Kidney tubule cell (primary cell): ENCODE results near the gene PPP2R2D.
A peak's percentile ranks its signal among the peaks of the same experiment; 100 is the strongest.
"Not testable (repeated sequence)": the region's sequence is repeated elsewhere in the genome, so short reads cannot be mapped to it uniquely, and the experiment has no call there.

Experiments used
- DNase-seq: peaks from one replicate; pipeline ENCODE4 v3.0.0-alpha.2; 2018; ENCODE audit warnings: low spot score

Gene PPP2R2D

DNA sequence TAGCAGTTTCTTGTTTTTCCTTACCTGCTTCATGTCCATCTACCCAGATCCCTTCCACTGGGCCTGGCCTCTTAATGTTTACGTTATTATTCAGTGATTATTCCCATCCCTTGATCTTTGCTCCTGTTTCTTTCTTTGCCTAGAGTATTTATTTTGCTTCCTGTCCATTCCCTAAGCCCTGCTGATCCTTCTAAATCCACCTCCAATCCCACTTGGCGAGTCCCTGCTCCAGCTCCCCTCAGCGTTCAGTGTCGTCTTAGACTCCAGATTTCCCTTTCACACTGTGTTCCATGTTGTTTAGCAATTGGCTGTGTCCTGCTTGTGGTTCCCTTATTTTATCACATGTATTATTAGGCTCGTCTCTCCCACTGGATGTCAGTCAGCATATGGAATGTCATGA is 7.3 kb downstream of the PPP2R2D start:
- no peak for DNase-seq

DNA sequence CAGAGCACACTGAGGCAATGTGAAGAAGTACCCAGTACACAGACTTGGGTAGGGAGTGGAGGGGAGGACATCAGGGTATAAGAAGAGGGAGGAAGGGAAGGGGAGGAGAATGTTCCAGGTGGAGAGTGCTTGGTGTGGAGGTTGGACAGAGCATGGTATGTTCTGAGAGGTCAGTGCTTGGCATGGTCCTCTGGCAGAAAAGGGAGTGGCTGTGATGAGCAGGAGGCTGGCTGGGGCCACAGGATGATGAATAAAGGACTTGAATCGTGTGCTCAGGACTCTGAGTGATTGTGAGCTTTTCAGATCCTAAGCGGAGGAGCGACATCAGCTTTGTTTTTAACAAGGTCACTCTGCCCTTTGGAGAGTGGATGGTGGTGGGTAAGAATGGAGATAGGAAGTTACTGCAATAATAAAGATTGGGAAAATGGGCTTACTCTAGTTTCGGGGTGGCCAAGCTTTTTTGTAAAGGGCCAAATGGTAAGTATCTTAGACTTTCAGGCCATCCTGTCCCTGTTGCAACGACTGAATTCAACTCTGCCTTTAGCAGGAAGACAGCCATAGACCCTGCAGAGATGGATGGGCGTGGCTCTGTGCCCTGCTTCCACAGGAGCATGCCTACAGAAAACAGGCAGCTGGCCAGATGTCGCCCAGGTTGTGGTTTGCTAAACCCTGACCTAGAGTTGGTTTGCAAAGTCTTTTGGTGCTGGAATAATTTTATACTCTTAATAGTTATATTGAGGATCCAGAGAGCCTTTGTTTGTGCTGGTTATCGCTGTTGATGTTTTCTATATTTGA is 8.4 kb downstream of the PPP2R2D start:
- DNase-seq: no peak

DNA sequence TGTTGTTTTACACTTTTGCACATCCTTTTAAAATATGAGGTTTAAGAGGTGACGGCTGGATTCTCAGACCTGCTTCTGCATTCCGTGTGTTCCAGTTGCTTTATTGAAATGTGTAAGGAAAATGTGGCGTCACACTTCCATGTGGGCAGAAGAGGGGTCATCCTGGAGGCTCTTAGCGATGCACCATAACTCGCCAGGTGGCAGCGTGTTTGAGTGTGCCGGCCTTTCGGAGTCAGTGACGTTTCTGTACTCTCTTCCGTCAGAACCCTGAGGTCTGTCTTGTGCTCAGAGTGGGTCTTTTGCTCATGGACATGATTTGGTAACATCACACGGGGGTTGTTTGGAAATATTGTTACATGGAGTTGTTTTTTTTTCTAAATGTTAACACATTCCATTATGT is 9.1 kb downstream of the PPP2R2D start:
- DNase-seq: no peak

DNA sequence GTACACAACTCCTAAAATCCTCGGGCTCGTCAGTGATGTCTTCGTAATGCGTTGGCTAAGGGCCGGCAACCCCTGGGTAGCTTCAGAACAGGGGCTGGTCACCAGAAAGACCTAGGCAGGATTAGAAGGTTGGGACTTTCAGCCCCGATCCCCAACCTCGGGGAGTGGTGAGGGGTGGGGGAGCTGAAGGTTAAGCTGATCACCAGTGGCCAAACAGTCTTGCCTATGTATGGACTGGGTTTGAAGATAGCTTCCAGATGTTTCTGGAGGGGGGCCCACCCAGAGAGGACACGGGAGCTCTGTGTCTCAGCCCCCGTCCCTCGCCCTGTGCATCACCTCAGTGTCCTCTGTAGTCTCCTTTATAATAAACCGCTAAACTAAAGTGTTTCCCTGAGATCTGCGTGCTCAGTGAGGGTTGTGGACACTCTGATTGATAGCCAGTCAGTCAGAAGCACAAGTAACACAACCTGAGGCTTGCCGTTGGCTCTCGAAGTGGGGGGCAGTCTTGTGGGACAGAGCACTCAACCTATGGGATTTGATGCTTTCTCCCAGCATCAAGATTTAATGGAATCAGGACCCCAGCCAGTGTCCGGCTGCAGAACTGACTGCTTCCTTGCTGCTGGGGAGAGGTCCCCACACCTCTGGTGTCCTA is 10.0 kb downstream of the PPP2R2D start:
- DNase-seq: no peak

DNA sequence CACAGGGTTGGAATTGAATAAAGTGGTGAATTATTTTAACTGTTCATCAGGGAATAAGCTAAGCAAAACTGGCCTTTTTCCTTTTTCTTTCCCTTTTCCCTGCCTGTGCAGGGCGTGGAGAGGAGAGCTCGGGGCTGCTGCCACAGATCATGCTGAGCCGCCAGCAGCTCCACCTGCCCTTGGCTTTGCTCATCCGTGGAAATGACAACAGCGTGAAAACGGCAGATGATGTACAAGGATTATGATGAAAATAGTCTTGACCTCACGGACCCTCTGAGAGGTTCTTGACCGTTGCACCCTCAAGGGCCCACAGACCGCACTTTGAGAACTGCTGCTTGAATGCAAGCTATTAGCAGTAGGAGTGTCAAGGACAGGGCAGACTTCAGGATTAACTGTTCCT is 10.6 kb downstream of the PPP2R2D start:
- DNase-seq: no peak

DNA sequence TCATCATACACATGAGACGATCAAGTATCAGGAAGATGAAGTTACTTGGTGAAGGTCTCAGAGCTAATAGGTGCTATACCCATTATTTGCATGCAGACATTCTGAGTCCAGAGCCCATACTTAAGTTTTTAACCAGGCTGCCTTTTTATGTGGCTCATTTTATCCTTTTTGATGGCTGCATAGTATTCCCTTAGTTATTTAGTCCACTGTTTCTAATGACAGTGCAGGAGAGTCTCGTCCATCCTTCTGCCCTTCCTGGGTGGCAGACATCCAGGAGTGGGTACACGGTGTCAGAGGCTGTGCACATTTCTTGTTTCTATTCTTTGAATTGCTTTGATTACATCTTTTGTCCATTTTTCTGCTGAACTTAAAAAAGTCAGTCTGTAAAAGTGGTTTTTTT is 11.8 kb downstream of the PPP2R2D start:
- no peak for DNase-seq

DNA sequence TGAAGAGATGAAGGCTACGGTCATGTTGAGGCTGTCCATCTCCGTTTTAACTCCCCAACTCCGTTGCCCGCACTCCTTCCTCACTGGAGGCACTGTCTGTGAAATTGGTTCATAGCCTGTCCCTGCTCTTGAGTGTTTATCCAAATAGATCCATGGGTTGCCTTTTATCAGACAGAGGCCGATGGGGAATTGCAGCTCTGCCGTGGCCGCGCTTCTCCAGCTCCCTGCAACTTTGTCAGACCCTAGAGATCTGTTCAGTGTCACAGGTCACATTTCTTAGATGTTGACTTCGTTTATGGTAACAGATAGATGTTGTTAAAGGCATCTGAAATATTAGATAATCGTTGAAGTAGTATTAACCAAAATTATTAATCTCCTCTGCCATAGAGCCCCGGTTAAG is 14.7 kb downstream of the PPP2R2D start:
- DNase-seq: no peak

DNA sequence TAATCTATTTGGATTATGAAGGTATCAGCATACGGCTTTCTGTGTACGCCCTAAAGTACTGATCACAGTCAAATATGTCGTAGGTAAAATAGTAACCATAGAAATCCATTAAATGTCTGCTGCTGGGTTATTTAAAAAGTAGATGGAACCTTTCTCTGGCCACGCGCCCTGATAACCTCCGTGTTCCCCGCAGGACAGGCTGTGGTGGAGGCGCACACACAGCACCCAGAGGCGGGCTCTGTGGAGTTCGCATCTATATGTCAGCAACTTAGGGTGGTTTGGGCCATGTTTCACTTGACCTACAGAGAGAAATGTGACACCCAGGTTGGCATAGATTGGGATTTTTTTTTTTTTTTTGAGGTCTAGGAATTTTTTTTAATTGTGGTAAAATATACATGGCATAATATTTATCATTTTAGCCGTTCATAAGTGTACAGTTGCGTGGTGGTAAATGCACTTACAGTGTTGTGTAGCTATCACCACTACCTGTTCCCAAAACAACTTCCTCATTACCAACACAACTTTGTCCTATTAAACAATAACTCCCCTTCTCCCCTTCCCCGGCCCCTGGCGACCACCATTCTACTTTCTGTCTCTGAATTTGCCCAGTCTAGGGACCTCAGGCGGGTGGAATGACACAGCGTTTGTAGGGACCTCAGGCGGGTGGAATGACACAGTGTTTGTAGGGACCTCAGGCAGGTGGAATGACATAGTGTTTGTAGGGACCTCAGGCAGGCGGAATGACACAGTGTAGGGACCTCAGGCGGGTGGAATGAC is 15.4 kb downstream of the PPP2R2D start:
- DNase-seq: no peak

DNA sequence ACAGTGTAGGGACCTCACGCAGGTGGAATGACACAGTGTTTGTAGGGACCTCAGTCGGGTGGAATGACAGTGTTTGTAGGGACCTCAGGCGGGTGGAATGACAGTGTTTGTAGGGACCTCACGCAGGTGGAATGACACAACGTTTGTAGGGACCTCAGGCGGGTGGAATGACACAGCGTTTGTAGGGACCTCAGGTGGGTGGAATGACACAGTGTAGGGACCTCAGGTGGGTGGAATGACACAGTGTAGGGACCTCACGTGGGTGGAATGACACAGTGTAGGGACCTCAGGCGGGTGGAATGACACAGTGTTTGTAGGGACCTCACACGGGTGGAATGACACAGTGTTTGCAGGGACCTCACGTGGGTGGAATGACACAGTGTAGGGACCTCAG is 16.0 kb downstream of the PPP2R2D start:
- DNase-seq: not testable (repeated sequence)

DNA sequence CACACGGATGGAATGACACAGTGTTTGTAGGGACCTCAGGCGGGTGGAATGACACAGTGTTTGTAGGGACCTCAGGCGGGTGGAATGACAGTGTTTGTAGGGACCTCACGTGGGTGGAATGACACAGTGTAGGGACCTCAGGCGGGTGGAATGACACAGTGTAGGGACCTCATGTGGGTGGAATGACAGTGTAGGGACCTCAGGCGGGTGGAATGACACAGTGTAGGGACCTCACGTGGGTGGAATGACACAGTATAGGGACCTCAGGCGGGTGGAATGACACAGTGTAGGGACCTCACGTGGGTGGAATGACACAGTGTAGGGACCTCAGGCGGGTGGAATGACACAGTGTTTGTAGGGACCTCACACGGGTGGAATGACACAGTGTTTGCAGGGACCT is 16.7 kb downstream of the PPP2R2D start:
- not testable (repeated sequence) for DNase-seq

DNA sequence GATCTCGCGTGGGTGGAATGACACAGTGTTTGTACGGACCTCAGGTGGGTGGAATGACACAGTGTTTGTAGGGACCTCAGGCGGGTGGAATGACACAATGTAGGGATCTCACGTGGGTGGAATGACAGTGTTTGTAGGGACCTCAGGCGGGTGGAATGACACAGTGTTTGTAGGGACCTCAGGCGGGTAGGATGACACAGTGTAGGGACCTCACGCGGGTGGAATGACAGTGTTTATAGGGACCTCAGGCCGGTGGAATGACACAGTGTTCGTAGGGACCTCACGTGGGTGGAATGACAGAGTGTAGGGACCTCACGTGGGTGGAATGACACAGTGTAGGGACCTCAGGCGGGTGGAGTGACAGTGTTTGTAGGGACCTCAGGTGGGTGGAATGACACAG is 18.7 kb downstream of the PPP2R2D start:
- not testable (repeated sequence) for DNase-seq

DNA sequence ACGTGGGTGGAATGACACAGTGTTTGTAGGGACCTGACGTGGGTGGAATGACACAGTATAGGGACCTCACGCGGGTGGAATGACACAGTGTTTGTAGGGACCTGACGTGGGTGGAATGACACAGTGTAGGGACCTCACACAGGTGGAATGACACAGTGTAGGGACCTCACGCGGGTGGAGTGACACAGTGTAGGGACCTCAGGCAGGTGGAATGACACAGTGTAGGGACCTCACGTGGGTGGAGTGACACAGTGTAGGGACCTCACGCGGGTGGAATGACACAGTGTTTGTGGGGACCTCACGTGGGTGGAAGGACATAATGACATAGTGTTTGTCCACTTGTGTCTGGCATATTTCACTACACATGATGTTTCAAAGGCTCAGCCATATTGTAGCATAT is 19.3 kb downstream of the PPP2R2D start:
- no peak for DNase-seq

DNA sequence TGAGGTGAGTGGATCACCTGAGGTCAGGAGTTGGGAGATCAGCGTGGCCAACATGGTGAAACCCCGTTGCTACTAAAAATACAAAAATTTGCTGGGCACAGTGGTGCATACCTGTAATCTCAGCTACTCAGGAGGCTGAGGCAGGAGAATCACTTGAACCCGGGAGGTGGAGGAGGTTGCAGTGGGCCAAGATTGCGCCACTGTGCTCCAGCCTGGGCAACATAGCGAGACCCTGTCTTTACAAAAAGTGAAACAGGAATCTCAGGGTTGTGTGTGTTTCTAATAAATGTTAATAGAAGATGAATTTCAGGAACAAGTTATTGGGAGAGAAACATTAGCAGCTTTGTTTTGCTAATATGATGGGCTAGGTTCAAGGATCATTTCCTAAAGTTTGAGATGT is 19.9 kb downstream of the PPP2R2D start:
- DNase-seq: no peak

DNA sequence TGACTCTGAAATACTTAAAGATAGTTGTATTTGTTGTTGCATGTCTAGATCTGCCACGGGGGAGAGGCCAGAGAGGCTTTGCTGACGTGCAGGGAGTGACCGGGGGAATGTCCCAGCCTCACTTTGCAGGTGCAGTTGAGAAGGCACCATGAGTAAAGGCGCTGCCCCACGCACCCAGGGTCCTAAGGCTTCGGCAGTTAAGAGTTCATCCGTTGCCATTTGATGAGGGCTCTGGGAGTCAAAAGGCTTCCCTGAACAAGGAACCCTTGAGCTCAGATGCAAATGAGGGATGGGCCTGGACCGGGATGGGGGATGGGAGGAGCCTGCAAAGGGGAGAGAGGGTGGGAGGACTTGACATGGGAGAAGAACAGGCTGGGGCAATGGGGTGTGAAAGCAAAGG is 20.4 kb downstream of the PPP2R2D start:
- DNase-seq: no peak

DNA sequence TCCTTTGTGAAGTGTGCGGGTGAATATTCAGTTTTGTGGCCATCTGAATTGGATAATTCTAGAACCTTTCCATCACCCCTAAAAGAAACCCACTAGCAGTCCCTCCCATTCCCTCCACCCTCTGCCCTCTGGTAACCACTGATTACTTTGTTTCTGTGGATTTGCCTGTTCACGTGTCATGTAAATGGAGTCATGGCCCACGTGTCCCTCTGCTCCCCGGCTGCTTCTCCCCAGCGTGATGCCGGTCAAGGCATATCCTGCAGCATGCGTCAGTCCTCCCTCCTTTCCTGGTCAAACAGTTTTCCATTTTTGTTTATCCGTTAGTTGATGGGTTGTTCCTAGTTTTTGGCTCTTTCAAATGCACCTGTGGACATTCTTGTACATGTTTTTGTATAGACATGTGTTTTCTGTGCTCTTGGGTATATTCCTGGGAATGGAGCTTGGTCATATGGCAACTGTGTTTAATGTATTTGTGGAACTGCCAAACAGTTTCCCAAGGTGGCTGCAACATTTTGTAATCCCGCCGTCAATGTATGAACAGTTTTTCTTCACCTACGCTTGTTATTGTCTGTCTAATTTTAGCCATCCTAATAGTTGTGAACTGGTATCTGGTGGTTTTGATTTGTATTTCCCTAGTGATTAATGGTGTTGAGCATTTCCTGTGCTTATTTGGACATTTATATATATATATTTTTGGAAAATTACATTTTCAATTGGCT is 22.4 kb downstream of the PPP2R2D start:
- DNase-seq: no peak

DNA sequence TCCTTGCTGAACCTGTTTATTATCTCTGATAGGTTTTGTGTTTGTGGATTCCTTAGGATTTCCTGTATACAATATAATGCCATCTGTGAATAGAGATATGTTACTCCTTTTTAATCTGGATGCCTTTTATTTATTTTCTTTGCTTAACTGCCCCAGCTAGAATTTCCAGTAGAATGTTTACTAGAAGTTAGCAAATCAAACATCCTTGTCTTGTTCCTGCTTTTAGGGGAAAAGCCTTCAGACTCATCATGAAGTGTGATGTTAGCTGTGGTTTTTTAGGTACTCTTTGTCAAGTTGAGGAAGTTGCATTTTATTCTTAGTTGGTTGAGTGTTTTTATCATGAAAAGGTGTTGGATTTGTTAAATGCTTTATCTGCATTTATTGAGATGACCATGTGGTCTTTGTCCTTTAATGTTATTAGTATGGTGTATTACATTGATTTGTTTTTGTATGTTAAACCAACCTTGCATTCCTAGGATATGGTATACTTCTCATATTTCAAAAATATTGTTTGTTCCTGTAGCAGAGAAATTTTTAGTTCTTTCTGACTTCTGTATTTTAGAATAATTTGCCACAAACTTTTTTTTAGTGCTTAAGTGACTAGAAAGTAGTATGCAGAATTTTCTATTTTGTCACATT is 24.3 kb downstream of the PPP2R2D start:
- DNase-seq: no peak

DNA sequence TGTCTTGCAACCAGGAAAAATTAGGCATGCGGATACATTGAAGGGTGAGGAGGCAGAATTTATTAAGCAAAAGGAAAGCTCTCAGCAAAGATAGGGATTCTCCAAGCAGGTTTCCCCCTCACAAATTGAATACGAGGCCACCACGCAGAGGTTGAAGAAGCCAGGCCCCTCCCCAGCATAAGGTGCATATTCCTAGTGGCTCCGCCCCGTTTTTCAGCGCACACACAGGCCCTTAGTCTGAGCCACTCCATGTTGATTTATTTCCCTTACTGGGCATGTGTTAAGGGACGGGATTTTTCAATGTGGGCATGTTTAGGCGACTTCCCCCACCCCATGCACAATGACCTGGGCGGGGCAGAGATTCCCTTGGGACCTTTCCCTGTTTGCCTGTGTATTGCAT is 24.9 kb downstream of the PPP2R2D start:
- DNase-seq: no peak

DNA sequence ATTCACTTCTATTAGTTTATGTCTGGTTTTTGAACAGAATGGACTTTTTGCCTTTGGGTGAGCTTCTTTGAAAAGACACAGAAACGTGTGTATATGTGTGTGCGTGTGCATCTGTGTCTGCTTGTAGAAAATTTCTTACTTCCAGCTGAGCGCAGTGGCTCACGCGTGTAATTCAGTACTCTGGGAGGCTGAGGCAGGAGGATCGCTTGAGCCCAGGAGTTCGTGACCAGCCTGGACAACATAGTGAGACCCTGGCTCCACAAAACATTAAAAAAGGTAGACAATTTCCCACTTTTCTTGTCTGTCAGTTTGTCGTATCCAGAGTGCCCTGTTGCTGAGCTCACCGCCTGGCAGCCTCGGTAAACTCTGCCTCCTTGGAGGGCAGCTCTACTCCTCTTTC is 25.4 kb downstream of the PPP2R2D start:
- no peak for DNase-seq

DNA sequence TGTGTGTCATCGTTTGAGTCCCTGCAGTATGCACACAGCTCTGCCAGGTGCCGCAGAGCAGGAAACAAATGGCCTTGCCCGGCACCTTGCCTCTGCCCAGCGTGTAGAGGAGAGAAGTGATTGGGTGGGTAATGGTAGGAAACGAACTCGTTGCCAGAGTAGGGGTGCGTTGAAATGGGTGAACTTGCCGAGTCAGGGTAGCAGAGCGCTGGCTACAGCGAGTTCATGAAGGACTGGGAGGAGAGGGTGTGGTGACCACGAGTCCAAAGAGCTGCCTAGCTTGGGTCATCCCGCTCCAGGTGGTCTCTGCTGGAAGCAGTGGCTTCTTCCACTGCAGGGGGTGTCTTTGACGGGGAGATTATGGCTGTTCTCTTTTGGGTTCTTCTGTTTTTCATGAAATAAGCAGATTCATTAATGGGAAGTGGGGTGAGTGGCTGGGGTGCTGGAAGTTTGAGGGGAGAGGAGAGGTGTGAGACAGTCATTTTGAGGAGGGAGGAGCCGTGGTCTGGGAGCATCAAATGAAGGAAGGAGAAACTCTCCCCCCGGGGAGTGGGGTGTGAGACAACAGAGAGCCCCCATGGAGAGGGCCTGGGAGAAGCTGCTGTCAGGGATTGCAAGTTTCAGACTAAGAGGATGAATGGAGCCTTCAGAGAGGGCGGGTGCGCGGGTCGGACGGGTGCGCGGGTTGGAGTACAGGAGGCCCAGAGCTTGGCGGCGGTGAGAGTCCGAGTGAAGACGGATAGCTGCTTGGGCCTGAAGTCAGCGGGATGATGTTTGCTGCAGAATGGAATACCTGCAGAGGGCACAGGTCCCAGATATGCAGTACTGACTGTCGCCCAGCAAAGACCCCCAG is 26.2 kb downstream of the PPP2R2D start:
- DNase-seq: no peak

DNA sequence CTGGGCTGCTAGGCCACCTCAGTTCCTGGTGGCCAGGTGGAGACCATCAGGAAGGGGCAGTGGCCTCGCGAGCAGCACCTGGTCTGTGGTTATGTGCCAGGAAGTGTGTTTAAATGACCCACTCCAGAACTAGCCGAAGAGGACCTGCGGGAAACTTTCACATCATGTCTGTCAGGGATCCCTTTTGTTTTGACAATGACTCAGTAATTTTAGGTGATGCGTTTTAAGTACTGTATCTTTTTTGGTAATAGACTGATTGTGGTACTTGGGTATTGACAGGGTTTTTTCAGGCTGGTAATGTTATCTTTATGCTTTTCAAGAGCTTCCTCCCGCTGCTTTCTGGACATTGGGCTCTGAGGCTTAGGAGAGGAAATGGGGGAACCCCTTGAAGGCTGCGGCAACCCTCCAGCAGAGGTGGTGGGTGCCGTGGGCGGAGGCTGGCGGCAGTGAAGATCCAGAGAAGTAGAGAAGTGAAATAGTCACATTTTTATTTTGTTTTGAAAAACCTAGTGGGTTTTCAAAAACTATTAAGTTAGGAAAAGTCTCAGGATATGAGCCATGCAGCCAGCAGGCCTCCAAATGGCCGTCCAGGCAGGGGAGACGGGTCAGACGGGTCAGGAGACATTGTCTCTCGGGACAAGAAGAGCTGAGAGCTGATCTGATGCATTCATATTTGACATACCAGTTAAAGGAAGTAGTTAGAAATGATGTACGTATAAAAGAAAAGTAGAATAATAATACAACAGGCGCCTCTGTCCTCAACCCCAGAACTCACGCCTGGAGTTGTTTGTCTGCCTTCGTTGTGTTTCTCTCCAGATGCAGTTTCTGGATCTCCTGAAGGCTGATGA is 27.7 kb downstream of the PPP2R2D start:
- peak; percentile 32 for DNase-seq
